ENCODE data around the gene PROX2.
A peak's percentile ranks its signal among the peaks of the same experiment; 100 is the strongest.

PROX2 gene

GRCh38 chr14:74865156-74865555 is 10.8 kb downstream of the PROX2 start:
- TF ChIP-seq CTCF (IDR thresholded peaks at IDR 0.05; ENCODE audit: control extremely low read depth, extremely low read depth, low read depth, missing control alignments): no peak
- POLR2A ChIA-PET: no interaction called here
- DNase-seq (ENCODE audit: extremely low spot score): no peak
- CTCF ChIA-PET: interaction anchor here (1.0 to 19.3 kb wide), 7 partner anchors 12 to 224 kb away, joined by 3 to 542 read pairs (median 72); partner anchors contain the start of genes DLST and PROX2

- ChIA-PET POLR2A (no interaction called here), CTCF (interaction anchor here (1.2 to 19.3 kb wide), 8 partner anchors 9 to 225 kb away, joined by 3 to 542 read pairs (median 69); partner anchors contain the start of genes DLST and PROX2)
- TF ChIP-seq CTCF (IDR thresholded peaks at IDR 0.05; ENCODE audit: control extremely low read depth, extremely low read depth, low read depth, missing control alignments): no peak
- no peak for DNase-seq (ENCODE audit: extremely low spot score)
These were observed 11.7 kb downstream of the PROX2 start for GRCh38 chr14:74864198-74864597.

GRCh38 chr14:74863274-74863673 is 12.7 kb downstream of the PROX2 start:
- ChIA-PET CTCF (interaction anchor here (0.8 to 19.3 kb wide), 10 partner anchors 8 to 261 kb away, joined by 3 to 542 read pairs (median 41); partner anchors contain the start of genes DLST and PROX2), POLR2A (no interaction called here)
- no peak for DNase-seq (ENCODE audit: extremely low spot score)
- no peak for TF ChIP-seq CTCF (IDR thresholded peaks at IDR 0.05; ENCODE audit: control extremely low read depth, extremely low read depth, low read depth, missing control alignments)

- ChIA-PET CTCF (interaction anchor here (1.0 to 19.3 kb wide), 34 partner anchors 13 to 440 kb away, joined by 3 to 542 read pairs (median 5); partner anchors contain the start of genes DLST, MLH3 and PROX2), POLR2A (interaction anchor here (0.6 to 1.2 kb wide), 2 partner anchors 19 to 44 kb away, joined by 3 read pairs; no protein-coding TSS in a partner anchor)
- DNase-seq (ENCODE audit: extremely low spot score): no peak
- no peak for TF ChIP-seq CTCF (IDR thresholded peaks at IDR 0.05; ENCODE audit: control extremely low read depth, extremely low read depth, low read depth, missing control alignments)
These were observed 14.2 kb downstream of the PROX2 start for GRCh38 chr14:74861734-74862090.

- peak; percentile 81 for DNase-seq (ENCODE audit: extremely low spot score)
- peak; percentile 86 for TF ChIP-seq CTCF (IDR thresholded peaks at IDR 0.05; ENCODE audit: control extremely low read depth, extremely low read depth, low read depth, missing control alignments)
- ChIA-PET POLR2A (interaction anchor here (0.6 to 1.2 kb wide), 3 partner anchors 9 to 44 kb away, joined by 3 read pairs; no protein-coding TSS in a partner anchor), CTCF (interaction anchor here (0.7 to 19.3 kb wide), 57 partner anchors 12 to 700 kb away, joined by 3 to 542 read pairs (median 4); partner anchors contain the start of genes ACYP1, DLST, EIF2B2 and MLH3)
These were observed 14.8 kb downstream of the PROX2 start for GRCh38 chr14:74860899-74861733.

- no peak for DNase-seq (ENCODE audit: extremely low spot score)
- ChIA-PET CTCF (interaction anchor here (0.7 to 19.3 kb wide), 31 partner anchors 11 to 445 kb away, joined by 3 to 542 read pairs (median 6); partner anchors contain the start of genes ACYP1, DLST, EIF2B2 and PROX2), POLR2A (no interaction called here)
- TF ChIP-seq CTCF (IDR thresholded peaks at IDR 0.05; ENCODE audit: control extremely low read depth, extremely low read depth, low read depth, missing control alignments): no peak
These were observed 16.0 kb downstream of the PROX2 start for GRCh38 chr14:74859757-74860552.

All from GM10248 (cell line).